Adrenal gland (tissue), 12 donors: ENCODE measurements around the gene NUDT22. TPM values are rescaled to one million over a fixed set of nuclear protein-coding genes. Genes with fewer than 3 reads are reported as not detected.

Experiments
- polyA plus RNA-seq, 3 donors: library from polyadenylated mRNA; stranded (reverse); fragments of 200-250 nt in 2 of 3; fragments of 350-450 nt in 1 of 3; fragmentation: Illumina TruSeq in 1 of 3; extraction: RNeasy Lipid Tissue Mini Kit (QIAGEN cat#74804) in 1 of 3; gene quantifications; one replicate each; pipeline ENCODE4 v1.2.3, GENCODE V29; 2013 to 2014
- total RNA-seq, 9 donors: library from RNA; depleted of rRNA in 4 of 9; stranded (reverse); fragments of >200 nt in 4 of 9; fragments of 120-200 nt in 1 of 9; fragmentation: NEBNext Ultra II Directional in 1 of 9; extraction: Animal tissue kit (Norgen Biotek cat#: 25700) in 1 of 9; gene quantifications; one replicate each; pipeline versions ENCODE4 v1.1.0 to v1.2.4, GENCODE V29; 2013 to 2023
- donor health status: healthy with polysubstance abuse.
- donor health status: Bipolar disorder and iron deficiency.
- donor health status: DM: yes; HTN: yes; CAD: no.
- donor health status: DM: no; HTN: no; CAD: no.
- donor health status: DM: no; HTN: no; CAD: no.
- donor health status: DM: yes; HTN: yes; CAD: no.

Gene NUDT22
- total and polyA plus RNA-seq, 12 donors: 19.5 to 190 (median 80.8) TPM

Other genes starting within 250 kb of the NUDT22 start
- gene OTUB1, start 239.8 kb upstream of the NUDT22 start, total RNA-seq: 10 to 100 TPM; 41.4 to 93.7 (median 66.8) TPM
- gene OTUB1, start 239.8 kb upstream of the NUDT22 start, polyA plus RNA-seq: 10 to 100 TPM; 59.7 to 70.6 (median 60.5) TPM
- 10 to 100 TPM in 1 of 9 donors, 1 to 10 TPM in 2, under 1 TPM in 2, not detected in 4; 0.33 to 11.1 (median 4.0) TPM for gene FLRT1, start 190.3 kb upstream of the NUDT22 start, total RNA-seq
- gene FLRT1, start 190.3 kb upstream of the NUDT22 start, polyA plus RNA-seq: 1 to 10 TPM in 2 of 3 donors, under 1 TPM in 1; 0.54 to 5.0 (median 2.4) TPM
- gene MACROD1, start 60.2 kb upstream of the NUDT22 start, total RNA-seq: 10 to 100 TPM; 13.5 to 62.9 (median 22.3) TPM
- gene MACROD1, start 60.2 kb upstream of the NUDT22 start, polyA plus RNA-seq: 10 to 100 TPM in 2 of 3 donors, 1 to 10 TPM in 1; 5.5 to 60.7 (median 41.1) TPM
- gene STIP1, start 40.1 kb upstream of the NUDT22 start, total RNA-seq: 100 to 1,000 TPM; 126 to 404 (median 184) TPM
- gene STIP1, start 40.1 kb upstream of the NUDT22 start, polyA plus RNA-seq: 100 to 1,000 TPM in 1 of 3 donors, 10 to 100 TPM in 2; 82.1 to 523 (median 91.4) TPM
- gene FERMT3, start 19.6 kb upstream of the NUDT22 start, total RNA-seq: 10 to 100 TPM in 8 of 9 donors, 1 to 10 TPM in 1; 3.2 to 77.0 (median 29.9) TPM
- 10 to 100 TPM in 2 of 3 donors, 1 to 10 TPM in 1; 5.5 to 57.8 (median 49.0) TPM for gene FERMT3, start 19.6 kb upstream of the NUDT22 start, polyA plus RNA-seq
- 10 to 100 TPM; 40.8 to 90.3 (median 55.6) TPM for gene TRPT1, start 88 bp upstream of the NUDT22 start, total RNA-seq
- 100 to 1,000 TPM in 2 of 3 donors, 10 to 100 TPM in 1; 17.9 to 205 (median 175) TPM for gene TRPT1, start 88 bp upstream of the NUDT22 start, polyA plus RNA-seq
- 100 to 1,000 TPM in 1 of 9 donors, 10 to 100 TPM in 8; 19.9 to 112 (median 44.3) TPM for gene DNAJC4, start 4.3 kb downstream of the NUDT22 start, total RNA-seq
- 100 to 1,000 TPM in 2 of 3 donors, 10 to 100 TPM in 1; 59.4 to 220 (median 192) TPM for gene DNAJC4, start 4.3 kb downstream of the NUDT22 start, polyA plus RNA-seq
- 100 to 1,000 TPM in 5 of 9 donors, 10 to 100 TPM in 4; 36.0 to 156 (median 129) TPM for gene VEGFB, start 8.3 kb downstream of the NUDT22 start, total RNA-seq
- gene VEGFB, start 8.3 kb downstream of the NUDT22 start, polyA plus RNA-seq: 100 to 1,000 TPM in 2 of 3 donors, 10 to 100 TPM in 1; 64.4 to 185 (median 158) TPM
- gene FKBP2, start 14.8 kb downstream of the NUDT22 start, total RNA-seq: 100 to 1,000 TPM in 3 of 9 donors, 10 to 100 TPM in 6; 76.1 to 185 (median 96.1) TPM
- 100 to 1,000 TPM; 206 to 812 (median 791) TPM for gene FKBP2, start 14.8 kb downstream of the NUDT22 start, polyA plus RNA-seq
- gene PPP1R14B, start 20.7 kb downstream of the NUDT22 start, total RNA-seq: 100 to 1,000 TPM in 7 of 9 donors, 10 to 100 TPM in 2; 77.2 to 212 (median 128) TPM
- gene PPP1R14B, start 20.7 kb downstream of the NUDT22 start, polyA plus RNA-seq: 100 to 1,000 TPM in 2 of 3 donors, 10 to 100 TPM in 1; 85.1 to 331 (median 327) TPM
- gene PLCB3, start 25.3 kb downstream of the NUDT22 start, total RNA-seq: 10 to 100 TPM in 8 of 9 donors, 1 to 10 TPM in 1; 5.0 to 65.9 (median 44.0) TPM
- 10 to 100 TPM in 2 of 3 donors, 1 to 10 TPM in 1; 6.6 to 89.5 (median 31.7) TPM for gene PLCB3, start 25.3 kb downstream of the NUDT22 start, polyA plus RNA-seq
- 100 to 1,000 TPM in 5 of 9 donors, 10 to 100 TPM in 4; 72.9 to 219 (median 100) TPM for gene BAD, start 58.4 kb downstream of the NUDT22 start, total RNA-seq
- 100 to 1,000 TPM in 2 of 3 donors, 1 to 10 TPM in 1; 9.5 to 111 (median 102) TPM for gene BAD, start 58.4 kb downstream of the NUDT22 start, polyA plus RNA-seq
- 10 to 100 TPM; 15.6 to 69.8 (median 48.3) TPM for gene GPR137, start 59.6 kb downstream of the NUDT22 start, total RNA-seq
- gene GPR137, start 59.6 kb downstream of the NUDT22 start, polyA plus RNA-seq: 10 to 100 TPM; 16.0 to 41.5 (median 40.9) TPM
- gene KCNK4, start 65.0 kb downstream of the NUDT22 start, total RNA-seq: under 1 TPM in 1 of 9 donors, not detected in 8; 0.54 TPM
- under 1 TPM in 1 of 3 donors, not detected in 2; 0.10 TPM for gene KCNK4, start 65.0 kb downstream of the NUDT22 start, polyA plus RNA-seq
- under 1 TPM in 2 of 9 donors, not detected in 7; 0.28 to 0.69 TPM for gene CATSPERZ, start 74.1 kb downstream of the NUDT22 start, total RNA-seq
- gene CATSPERZ, start 74.1 kb downstream of the NUDT22 start, polyA plus RNA-seq: 1 to 10 TPM in 1 of 3 donors, under 1 TPM in 1, not detected in 1; 0.74 to 1.2 TPM
- gene ESRRA, start 79.2 kb downstream of the NUDT22 start, total RNA-seq: 10 to 100 TPM; 27.5 to 74.4 (median 53.1) TPM
- gene ESRRA, start 79.2 kb downstream of the NUDT22 start, polyA plus RNA-seq: 10 to 100 TPM; 18.2 to 62.1 (median 56.0) TPM
- gene TRMT112, start 91.3 kb downstream of the NUDT22 start, total RNA-seq: 100 to 1,000 TPM; 286 to 991 (median 383) TPM
- 100 to 1,000 TPM; 362 to 855 (median 658) TPM for gene TRMT112, start 91.3 kb downstream of the NUDT22 start, polyA plus RNA-seq
- gene PRDX5, start 91.8 kb downstream of the NUDT22 start, total RNA-seq: 100 to 1,000 TPM; 324 to 843 (median 433) TPM
- 100 to 1,000 TPM; 403 to 713 (median 555) TPM for gene PRDX5, start 91.8 kb downstream of the NUDT22 start, polyA plus RNA-seq
- 10 to 100 TPM in 8 of 9 donors, 1 to 10 TPM in 1; 8.9 to 22.6 (median 14.4) TPM for gene CCDC88B, start 113.9 kb downstream of the NUDT22 start, total RNA-seq
- 100 to 1,000 TPM in 1 of 3 donors, 10 to 100 TPM in 1, 1 to 10 TPM in 1; 5.1 to 143 (median 47.9) TPM for gene CCDC88B, start 113.9 kb downstream of the NUDT22 start, polyA plus RNA-seq
- gene RPS6KA4, start 132.9 kb downstream of the NUDT22 start, total RNA-seq: 10 to 100 TPM; 13.4 to 89.3 (median 26.3) TPM
- gene RPS6KA4, start 132.9 kb downstream of the NUDT22 start, polyA plus RNA-seq: 10 to 100 TPM in 2 of 3 donors, 1 to 10 TPM in 1; 4.9 to 29.8 (median 14.4) TPM